GM13976 (cell line): ENCODE data around the gene MCL1.

Experiments
- DNase-seq: peaks from one replicate; pipeline ENCODE4 v3.0.0; 2012; ENCODE audit warnings: low spot score
- in situ Hi-C: fragments of 300-500 bp; cut with MboI; formaldehyde crosslinking; loops from one replicate; pipeline ENCODE4 v1.12.0; 2022; ENCODE audit warnings: low sequenced_read_pairs, mixed read lengths, inconsistent platforms; ENCODE audit not compliant: unreplicated experiment
- TF ChIP-seq, protein P1 (sequence below): IDR thresholded peaks from 2 replicates; pipeline ENCODE4 v1.5.1; 2012; ENCODE audit warnings: borderline replicate concordance, mild to moderate bottlenecking; ENCODE audit not compliant: insufficient read depth; ENCODE audit errors: extremely low read depth, missing control alignments, control extremely low read depth

The MCL1 gene

DNA sequence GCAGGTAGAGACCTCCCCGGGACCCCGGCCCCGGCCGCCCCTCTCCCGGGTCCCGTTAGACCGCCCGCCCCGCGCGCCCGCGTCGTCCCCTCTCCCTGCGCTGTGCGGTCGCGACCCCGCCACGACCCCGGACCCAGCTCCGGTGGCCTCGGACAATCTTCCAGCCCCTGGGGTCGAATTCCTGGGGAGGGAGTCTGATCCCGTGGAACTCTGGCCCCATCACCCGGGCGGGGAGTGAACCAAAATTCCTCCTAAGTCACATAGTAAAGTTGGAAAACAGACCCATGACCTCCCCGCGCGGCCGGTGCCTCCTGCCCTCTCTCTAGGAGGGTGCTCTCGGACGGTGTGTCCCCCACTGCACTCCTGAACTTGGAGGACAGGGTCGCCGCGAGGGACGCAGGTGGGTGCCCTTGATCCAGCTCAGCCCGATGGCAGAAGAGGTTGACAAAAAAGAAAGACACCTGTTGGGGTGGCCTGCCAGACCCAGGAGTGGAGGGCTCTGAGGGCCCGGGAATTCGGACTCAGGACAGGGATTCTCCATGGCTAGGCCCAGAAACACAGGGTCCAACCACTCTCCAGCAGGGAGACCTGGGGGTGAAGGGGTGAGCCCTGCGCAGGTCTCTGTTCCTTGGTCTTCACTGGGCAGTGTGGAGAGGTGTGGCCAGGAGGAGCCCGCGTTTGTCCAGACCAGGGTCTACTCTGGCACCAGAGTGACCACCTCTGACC, 29.8 kb downstream of the MCL1 start:
- TF ChIP-seq, protein P1, sequence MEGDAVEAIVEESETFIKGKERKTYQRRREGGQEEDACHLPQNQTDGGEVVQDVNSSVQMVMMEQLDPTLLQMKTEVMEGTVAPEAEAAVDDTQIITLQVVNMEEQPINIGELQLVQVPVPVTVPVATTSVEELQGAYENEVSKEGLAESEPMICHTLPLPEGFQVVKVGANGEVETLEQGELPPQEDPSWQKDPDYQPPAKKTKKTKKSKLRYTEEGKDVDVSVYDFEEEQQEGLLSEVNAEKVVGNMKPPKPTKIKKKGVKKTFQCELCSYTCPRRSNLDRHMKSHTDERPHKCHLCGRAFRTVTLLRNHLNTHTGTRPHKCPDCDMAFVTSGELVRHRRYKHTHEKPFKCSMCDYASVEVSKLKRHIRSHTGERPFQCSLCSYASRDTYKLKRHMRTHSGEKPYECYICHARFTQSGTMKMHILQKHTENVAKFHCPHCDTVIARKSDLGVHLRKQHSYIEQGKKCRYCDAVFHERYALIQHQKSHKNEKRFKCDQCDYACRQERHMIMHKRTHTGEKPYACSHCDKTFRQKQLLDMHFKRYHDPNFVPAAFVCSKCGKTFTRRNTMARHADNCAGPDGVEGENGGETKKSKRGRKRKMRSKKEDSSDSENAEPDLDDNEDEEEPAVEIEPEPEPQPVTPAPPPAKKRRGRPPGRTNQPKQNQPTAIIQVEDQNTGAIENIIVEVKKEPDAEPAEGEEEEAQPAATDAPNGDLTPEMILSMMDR: no peak
- in situ Hi-C loops: no loop called here
- no peak for DNase-seq

DNA sequence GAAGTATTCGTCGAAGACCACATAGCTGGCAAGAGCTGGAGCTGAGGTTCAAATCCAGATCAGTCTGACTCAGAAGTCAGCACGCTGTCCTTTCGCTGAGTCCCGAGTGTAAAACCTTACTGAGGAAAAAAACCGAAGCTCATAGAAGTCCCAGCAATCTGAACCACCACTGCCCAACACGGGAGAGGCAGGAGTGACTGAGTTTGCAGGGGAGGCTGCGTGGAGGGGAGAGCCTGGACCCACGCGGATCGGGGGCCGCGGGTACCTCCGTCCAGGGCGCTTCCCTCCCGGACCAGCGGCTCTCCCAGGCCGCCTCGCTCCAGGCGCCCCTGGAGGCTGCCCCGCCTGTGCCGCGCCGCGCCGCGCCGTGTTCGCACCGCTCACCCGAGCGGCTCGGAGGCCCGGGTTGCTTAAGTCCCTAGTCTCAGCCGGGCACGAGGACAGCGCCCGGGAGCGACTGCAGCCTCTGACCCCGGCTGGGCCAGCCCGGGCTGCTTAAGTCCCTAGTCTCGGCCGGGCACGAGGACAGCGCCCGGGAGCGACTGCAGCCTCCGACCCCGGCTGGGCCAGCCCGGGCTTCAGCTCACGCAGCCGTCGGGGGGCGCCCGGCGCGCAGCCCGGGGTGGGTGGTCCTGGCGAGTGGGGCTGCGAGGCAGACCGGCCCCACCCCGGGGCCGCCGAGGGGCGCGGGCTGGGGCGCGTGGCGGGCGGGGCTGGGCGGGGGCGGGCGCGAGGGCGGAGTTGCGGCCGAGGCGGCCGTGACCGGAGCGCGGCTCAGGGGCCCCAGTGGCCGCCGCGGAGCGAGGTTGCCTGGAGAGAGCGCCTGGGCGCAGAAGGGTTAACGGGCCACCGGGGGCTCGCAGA, 30.5 kb downstream of the MCL1 start, which contains the start of gene ADAMTSL4:
Gene ADAMTSL4 (plus strand): TSS at position 777 of the 864 bp plus-strand sequence. CDS start 2,881 bp downstream, outside the sequence.
- DNase-seq: peak; percentile 79
- TF ChIP-seq, protein P1: no peak
- in situ Hi-C loops: no loop called here

DNA sequence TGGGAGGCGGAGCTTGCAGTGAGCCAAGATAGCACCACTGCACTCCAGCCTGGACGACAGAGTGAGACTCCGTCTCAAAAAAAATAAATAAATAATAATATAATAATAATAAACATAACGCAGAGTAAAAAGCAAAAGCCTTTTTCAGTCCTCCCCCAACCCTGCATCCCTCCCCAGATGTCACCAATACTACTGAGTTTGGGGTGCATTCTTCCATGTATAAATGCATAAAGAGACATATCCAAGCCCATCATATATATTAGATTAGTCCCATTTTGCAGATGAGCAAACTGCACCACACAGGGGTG, 31.1 kb downstream of the MCL1 start:
- TF ChIP-seq, protein P1: no peak
- in situ Hi-C loops: no loop called here

DNA sequence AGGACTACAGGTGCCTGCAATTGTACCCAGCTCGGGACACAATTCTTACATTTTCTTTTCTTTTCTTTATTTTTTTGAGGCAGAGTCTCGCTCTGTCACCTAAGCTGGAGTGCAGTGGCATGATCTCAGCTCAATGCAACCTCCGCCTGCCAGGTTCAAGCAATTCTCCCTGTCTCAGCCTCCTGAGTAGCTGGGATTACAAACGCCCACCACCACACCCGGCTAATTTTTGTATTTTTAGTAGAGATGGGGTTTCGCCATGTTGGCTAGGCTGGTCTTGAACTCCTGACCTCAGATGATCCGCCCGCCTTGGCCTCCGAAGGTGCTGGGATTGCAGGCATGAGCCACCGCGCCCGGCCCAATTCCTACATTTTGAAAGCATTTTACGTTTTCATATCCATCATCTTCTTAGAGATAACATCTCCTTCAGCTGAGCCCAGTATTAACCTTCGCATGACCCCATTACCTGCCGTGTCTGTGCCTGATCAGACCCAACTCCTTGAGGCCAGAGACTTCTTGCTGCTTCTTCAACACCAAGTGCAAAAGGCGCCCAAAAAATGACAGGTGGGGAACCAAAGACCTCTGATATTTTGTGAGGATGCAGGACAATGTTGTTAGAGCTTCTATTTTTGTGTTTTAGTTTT, 33.0 kb downstream of the MCL1 start:
- in situ Hi-C loops: no loop called here
- no peak for DNase-seq
- TF ChIP-seq, protein P1: no peak

More for the DNA sequence above, 31.1 kb downstream of the MCL1 start:
- no peak for DNase-seq

DNA sequence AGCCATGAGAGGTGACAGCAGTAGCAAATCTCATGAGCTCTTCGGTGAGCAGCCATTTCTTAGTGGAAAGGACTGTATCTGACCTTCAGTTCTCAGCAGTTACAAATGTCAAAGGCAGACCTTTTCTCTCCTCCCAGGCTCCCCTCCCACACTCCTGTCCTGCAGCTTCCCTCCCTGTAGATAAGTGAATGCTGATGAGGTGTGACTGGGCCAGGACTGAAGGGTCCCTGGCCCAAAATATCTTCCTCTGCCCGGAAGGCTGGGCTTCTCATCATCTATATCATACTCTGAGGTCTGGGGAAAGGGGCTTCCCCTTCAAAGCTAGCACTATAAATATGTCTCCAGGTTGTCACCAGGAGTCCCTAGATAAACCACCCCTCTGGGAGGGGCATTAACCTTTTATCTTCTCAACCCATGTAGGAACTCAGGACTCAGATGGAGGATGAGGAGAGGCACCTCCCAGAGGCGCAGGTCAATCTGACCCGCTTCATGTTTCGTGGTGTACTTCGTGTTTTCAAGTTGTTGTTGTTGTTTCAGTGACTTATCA, 33.9 kb downstream of the MCL1 start:
- in situ Hi-C loops: no loop called here
- TF ChIP-seq, protein P1: no peak
- DNase-seq: no peak

DNA sequence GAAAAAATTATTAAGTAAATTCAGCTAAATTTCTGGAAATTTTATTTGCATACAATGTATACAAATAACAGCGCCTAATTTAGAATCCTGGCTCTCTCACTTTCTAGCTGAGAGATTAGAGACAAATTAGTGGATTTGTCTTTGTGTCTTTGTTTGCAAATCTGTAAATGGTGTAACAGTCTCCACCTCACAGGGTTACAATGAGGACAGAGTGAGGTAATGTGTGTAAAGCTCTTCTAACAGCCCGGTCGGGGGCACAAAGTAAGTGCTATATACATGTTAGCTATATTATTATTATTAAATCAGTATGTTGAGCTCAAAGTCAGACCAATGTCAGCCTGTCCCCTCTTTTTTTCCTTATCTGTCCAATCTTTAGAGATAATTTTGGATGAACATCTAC, 35.2 kb downstream of the MCL1 start:
- in situ Hi-C loops: no loop called here
- no peak for DNase-seq
- TF ChIP-seq, protein P1: no peak
